ENCODE measurements around the gene FLYWCH2. TPM values are rescaled to one million over a fixed set of nuclear protein-coding genes. Genes with fewer than 3 reads are reported as not detected.
A peak's percentile ranks its signal among the peaks of the same experiment; 100 is the strongest.

FLYWCH2 gene
- total and polyA plus RNA-seq, 3 experiments from 2014 or later: 24.0 to 27.2 (median 24.7) TPM

- peaks cover 0 to 13% (median 9%) of the 10 kb centered on the region in 3 donors for H3K36me3 Mint-ChIP-seq
- no peak for DNase-seq
- H3K4me1 ChIP-seq (ENCODE audit: insufficient read depth, low read length): peaks cover 16% of the 10 kb centered on the region
- H3K4me3 ChIP-seq (ENCODE audit: low read length): no peak overlapping the region
- POLR2A ChIA-PET: no interaction called here
- CTCF ChIA-PET: interaction anchor here (1.7 kb wide), 1 partner anchor 12 kb away, joined by 11 read pairs; no protein-coding TSS in a partner anchor
- H3K9me3 Mint-ChIP-seq: peaks cover 4 to 12% (median 7%) of the 10 kb centered on the region in 5 donors
- H3K4me3 Mint-ChIP-seq: peak overlapping the region in 5 of 7 donors; percentile 19 to 64 (median 45)
- H3K9me3 ChIP-seq (ENCODE audit: low read length): no peaks in the 10 kb centered on the region
- peak overlapping the region in 6 of 8 donors; percentile 18 to 90 (median 58) for H3K27ac Mint-ChIP-seq
- no peak overlapping the region for H3K27ac ChIP-seq (ENCODE audit: low read depth, low read length)
- peaks cover 5 to 10% of the 10 kb centered on the region in 2 donors for H3K27me3 Mint-ChIP-seq
- no peaks in the 10 kb centered on the region for H3K36me3 ChIP-seq (ENCODE audit: insufficient read depth, low read length)
- peaks cover 4 to 12% (median 5%) of the 10 kb centered on the region in 3 donors for H3K4me1 Mint-ChIP-seq
- no peaks in the 10 kb centered on the region for H3K27me3 ChIP-seq (ENCODE audit: insufficient read depth, low read length, poor library complexity, severe bottlenecking)
Measured at GRCh38 chr16:2856061-2856670, 26.8 kb upstream of the FLYWCH2 start.

DNA sequence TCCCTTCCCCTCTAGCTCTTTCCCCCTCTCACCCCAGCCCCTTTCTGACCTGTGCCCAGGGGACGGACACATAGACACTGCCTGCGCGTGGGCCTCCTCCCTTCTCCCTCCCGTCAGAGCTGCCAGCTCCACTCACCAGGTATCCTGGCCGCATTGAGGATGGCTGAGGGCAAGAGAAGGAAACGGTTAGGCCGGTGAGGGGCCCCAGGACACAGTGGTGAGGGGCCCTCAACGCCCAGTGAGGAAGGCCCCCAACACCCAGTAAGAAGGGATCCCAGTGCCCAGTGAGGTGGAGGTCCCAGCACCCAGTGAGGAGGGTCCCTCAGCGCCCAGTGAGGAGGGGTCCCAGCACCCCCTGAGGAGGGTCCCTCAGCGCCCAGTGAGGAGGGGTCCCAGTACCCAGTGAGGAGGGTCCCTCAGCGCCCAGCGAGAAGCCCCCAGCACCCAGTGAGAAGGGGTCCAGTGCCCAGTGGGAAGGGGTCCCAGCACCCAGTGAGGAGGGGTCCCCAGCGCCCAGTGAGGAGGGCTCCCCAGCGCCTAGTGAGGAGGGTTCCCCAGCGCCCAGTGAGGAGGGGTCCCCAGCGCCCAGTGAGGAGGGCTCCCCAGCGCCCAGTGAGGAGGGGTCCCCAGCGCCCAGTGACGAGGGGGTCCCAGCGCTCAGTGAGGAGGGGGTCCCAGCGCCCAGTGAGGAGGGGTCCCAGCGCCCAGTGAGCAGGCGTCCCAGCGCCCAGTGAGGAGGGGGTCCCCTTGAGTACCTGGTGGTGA, 26.1 kb upstream of the FLYWCH2 start:
- ChIA-PET CTCF (interaction anchor here (1.7 kb wide), 1 partner anchor 11 kb away, joined by 11 read pairs; no protein-coding TSS in a partner anchor), POLR2A (no interaction called here)
- Mint-ChIP-seq H3K27ac (peak overlapping the region in 5 of 8 donors; percentile 18 to 90 (median 46)), H3K36me3 (peaks cover 0 to 13% (median 9%) of the 10 kb centered on the region in 3 donors), H3K4me1 (peaks cover 4 to 12% (median 5%) of the 10 kb centered on the region in 3 donors), H3K9me3 (peaks cover 4 to 15% (median 7%) of the 10 kb centered on the region in 5 donors), H3K27me3 (peaks cover 7 to 15% of the 10 kb centered on the region in 2 donors), H3K4me3 (peak overlapping the region in 3 of 7 donors; percentile 19 to 64 (median 47))
- no peak overlapping the region for H3K4me3 ChIP-seq (ENCODE audit: low read length)
- DNase-seq: no peak
- H3K27ac ChIP-seq (ENCODE audit: low read depth, low read length): no peak overlapping the region
- no peaks in the 10 kb centered on the region for H3K27me3 ChIP-seq (ENCODE audit: insufficient read depth, low read length, poor library complexity, severe bottlenecking)
- no peaks in the 10 kb centered on the region for H3K36me3 ChIP-seq (ENCODE audit: insufficient read depth, low read length)
- H3K9me3 ChIP-seq (ENCODE audit: low read length): no peaks in the 10 kb centered on the region
- peaks cover 16% of the 10 kb centered on the region for H3K4me1 ChIP-seq (ENCODE audit: insufficient read depth, low read length)

DNA sequence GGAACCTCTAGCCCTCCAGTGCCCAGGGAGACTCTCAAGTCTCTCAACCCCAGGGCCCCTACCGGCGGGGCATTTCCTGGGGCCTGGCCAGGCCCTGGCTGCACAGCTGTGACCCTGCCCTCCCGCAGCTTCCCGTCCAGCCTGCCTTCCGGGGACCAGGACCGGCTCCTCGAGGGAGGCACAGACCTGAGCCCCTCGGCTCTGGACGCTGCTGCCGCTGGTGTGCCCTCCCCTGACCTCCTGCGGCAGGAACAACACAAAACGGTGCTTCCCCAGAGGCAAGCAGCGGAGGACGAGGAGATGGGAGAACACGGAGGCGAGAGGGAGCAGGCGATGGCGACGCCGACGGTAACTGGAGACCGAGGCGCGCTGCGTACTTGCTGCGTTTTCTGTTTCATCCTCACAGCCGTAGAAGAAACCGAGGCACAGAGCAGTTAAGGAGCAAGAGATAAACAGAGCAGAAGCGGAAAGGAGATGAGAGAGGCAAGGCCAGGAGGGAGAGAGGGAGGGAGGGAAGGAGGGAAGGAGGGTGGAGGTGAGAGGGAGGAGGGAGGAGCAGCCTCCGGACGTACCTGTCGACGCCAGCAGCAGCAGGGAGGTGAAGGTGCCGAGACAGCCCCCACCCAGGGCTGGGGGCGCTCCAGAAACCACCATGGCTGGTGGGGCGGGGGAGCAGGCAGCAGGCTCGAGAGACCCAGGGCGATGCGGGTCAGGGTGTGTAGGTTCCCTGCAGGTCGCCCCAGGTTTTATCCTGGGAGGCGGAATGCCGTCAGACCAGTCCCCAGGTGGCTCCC, 25.4 kb upstream of the FLYWCH2 start, which contains the start of gene PRSS22:
PRSS22 (minus strand) TSS at position 720 of the 794 bp plus-strand sequence; CDS start at position 654, 66 bp downstream.
- Histone ChIP-seq H3K27me3 (ENCODE audit: insufficient read depth, low read length, poor library complexity, severe bottlenecking) (no peaks in the 10 kb centered on the region), H3K36me3 (ENCODE audit: insufficient read depth, low read length) (no peaks in the 10 kb centered on the region), H3K4me1 (ENCODE audit: insufficient read depth, low read length) (peaks cover 16% of the 10 kb centered on the region), H3K9me3 (ENCODE audit: low read length) (no peaks in the 10 kb centered on the region), H3K4me3 (ENCODE audit: low read length) (peak within 1 kb of the TSS; percentile 26), H3K27ac (ENCODE audit: low read depth, low read length) (no peak within 1 kb of the TSS)
- peaks cover 7 to 15% of the 10 kb centered on the region in 2 donors for H3K27me3 Mint-ChIP-seq
- peak within 1 kb of the TSS; percentile 72 to 97 (median 89) for H3K4me3 Mint-ChIP-seq
- H3K4me1 Mint-ChIP-seq: peaks cover 4 to 12% (median 5%) of the 10 kb centered on the region in 3 donors
- peak in 1 of 5 donors; percentile 20 for DNase-seq
- H3K9me3 Mint-ChIP-seq: peaks cover 4 to 15% (median 7%) of the 10 kb centered on the region in 5 donors
- ChIA-PET POLR2A (no interaction called here), CTCF (interaction anchor here (1.7 kb wide), 1 partner anchor 10 kb away, joined by 11 read pairs; no protein-coding TSS in a partner anchor)
- peak within 1 kb of the TSS in 7 of 8 donors; percentile 49 to 96 (median 92) for H3K27ac Mint-ChIP-seq
- peaks cover 0 to 13% (median 9%) of the 10 kb centered on the region in 3 donors for H3K36me3 Mint-ChIP-seq

GRCh38 chr16:2858245-2859025, 24.6 kb upstream of the FLYWCH2 start:
- H3K9me3 ChIP-seq (ENCODE audit: low read length): no peaks in the 10 kb centered on the region
- peaks cover 16% of the 10 kb centered on the region for H3K4me1 ChIP-seq (ENCODE audit: insufficient read depth, low read length)
- Mint-ChIP-seq H3K36me3 (peaks cover 0 to 13% (median 9%) of the 10 kb centered on the region in 3 donors), H3K4me1 (peaks cover 4 to 12% (median 5%) of the 10 kb centered on the region in 3 donors), H3K4me3 (peak overlapping the region in 6 of 7 donors; percentile 4 to 89 (median 51)), H3K27ac (peak overlapping the region in 1 of 8 donors; percentile 36), H3K9me3 (peaks cover 4 to 15% (median 7%) of the 10 kb centered on the region in 5 donors), H3K27me3 (peaks cover 7 to 15% of the 10 kb centered on the region in 2 donors)
- H3K36me3 ChIP-seq (ENCODE audit: insufficient read depth, low read length): no peaks in the 10 kb centered on the region
- peak overlapping the region; percentile 26 for H3K4me3 ChIP-seq (ENCODE audit: low read length)
- H3K27me3 ChIP-seq (ENCODE audit: insufficient read depth, low read length, poor library complexity, severe bottlenecking): no peaks in the 10 kb centered on the region
- H3K27ac ChIP-seq (ENCODE audit: low read depth, low read length): no peak overlapping the region
- ChIA-PET POLR2A (interaction anchor here (0.6 kb wide), 1 partner anchor 58 kb away, joined by 4 read pairs; no protein-coding TSS in a partner anchor), CTCF (no interaction called here)
- no peak for DNase-seq

GRCh38 chr16:2859686-2860265, 23.2 kb upstream of the FLYWCH2 start:
- ChIA-PET POLR2A (no interaction called here), CTCF (no interaction called here)
- peaks cover 4 to 12% (median 5%) of the 10 kb centered on the region in 3 donors for H3K4me1 Mint-ChIP-seq
- no peak overlapping the region for H3K27ac ChIP-seq (ENCODE audit: low read depth, low read length)
- peaks cover 0 to 6% (median under 1%) of the 10 kb centered on the region in 5 donors for H3K9me3 Mint-ChIP-seq
- H3K36me3 ChIP-seq (ENCODE audit: insufficient read depth, low read length): no peaks in the 10 kb centered on the region
- no peak for DNase-seq
- no peak overlapping the region for H3K4me3 ChIP-seq (ENCODE audit: low read length)
- no peak overlapping the region for H3K4me3 Mint-ChIP-seq
- H3K27me3 Mint-ChIP-seq: peaks cover 7 to 15% of the 10 kb centered on the region in 2 donors
- no peaks in the 10 kb centered on the region for H3K9me3 ChIP-seq (ENCODE audit: low read length)
- H3K27me3 ChIP-seq (ENCODE audit: insufficient read depth, low read length, poor library complexity, severe bottlenecking): no peaks in the 10 kb centered on the region
- H3K27ac Mint-ChIP-seq: no peak overlapping the region
- peaks cover 16% of the 10 kb centered on the region for H3K4me1 ChIP-seq (ENCODE audit: insufficient read depth, low read length)
- peaks cover 0 to 4% (median 2%) of the 10 kb centered on the region in 3 donors for H3K36me3 Mint-ChIP-seq

GRCh38 chr16:2860826-2861567, 22.0 kb upstream of the FLYWCH2 start:
- ChIA-PET POLR2A (no interaction called here), CTCF (no interaction called here)
- Histone ChIP-seq H3K9me3 (ENCODE audit: low read length) (no peaks in the 10 kb centered on the region), H3K27ac (ENCODE audit: low read depth, low read length) (no peak overlapping the region), H3K36me3 (ENCODE audit: insufficient read depth, low read length) (no peaks in the 10 kb centered on the region), H3K27me3 (ENCODE audit: insufficient read depth, low read length, poor library complexity, severe bottlenecking) (no peaks in the 10 kb centered on the region), H3K4me1 (ENCODE audit: insufficient read depth, low read length) (peaks cover 16% of the 10 kb centered on the region), H3K4me3 (ENCODE audit: low read length) (no peak overlapping the region)
- no peak overlapping the region for H3K4me3 Mint-ChIP-seq
- H3K27ac Mint-ChIP-seq: no peak overlapping the region
- H3K36me3 Mint-ChIP-seq: peaks cover 0 to 2% (median 0%) of the 10 kb centered on the region in 3 donors
- H3K4me1 Mint-ChIP-seq: peaks cover 5 to 12% (median 5%) of the 10 kb centered on the region in 3 donors
- H3K9me3 Mint-ChIP-seq: peaks cover 0 to 5% (median 0%) of the 10 kb centered on the region in 5 donors
- DNase-seq: no peak
- H3K27me3 Mint-ChIP-seq: peaks cover 7 to 15% of the 10 kb centered on the region in 2 donors

Data from CD8-positive, alpha-beta memory T cell (primary cell).